ENCODE data around the gene TBKBP1. TPM values are rescaled to one million over a fixed set of nuclear protein-coding genes. Genes with fewer than 3 reads are reported as not detected.

The TBKBP1 gene
- total RNA-seq, 2 donors from 2014 or later, result 6.3 to 10.2 TPM

- Mint-ChIP-seq H3K27me3 (no peaks in the 10 kb centered on the region), H3K9me3 (no peaks in the 10 kb centered on the region), H3K27ac (no peak overlapping the region)
Measured at GRCh38 chr17:47711366-47712099, 17.6 kb downstream of the TBKBP1 start.

GRCh38 chr17:47712330-47713023, 18.5 kb downstream of the TBKBP1 start:
- Mint-ChIP-seq H3K4me3 (no peak overlapping the region), H3K27me3 (no peaks in the 10 kb centered on the region), H3K36me3 (ENCODE audit: low read depth) (peaks cover 28% of the 10 kb centered on the region), H3K27ac (no peak overlapping the region), H3K4me1 (peaks cover 20% of the 10 kb centered on the region), H3K9me3 (no peaks in the 10 kb centered on the region)
- ATAC-seq (replicated peaks), result no peak

More at GRCh38 chr17:47711366-47712099, 17.6 kb downstream of the TBKBP1 start:
- ATAC-seq (replicated peaks), result no peak
- Mint-ChIP-seq H3K36me3 (ENCODE audit: low read depth) (peaks cover 28% of the 10 kb centered on the region), H3K4me1 (peaks cover 20% of the 10 kb centered on the region), H3K4me3 (no peak overlapping the region)

- H3K27ac Mint-ChIP-seq, result no peak overlapping the region
- H3K9me3 Mint-ChIP-seq, result no peaks in the 10 kb centered on the region
- no peak overlapping the region for H3K4me3 Mint-ChIP-seq
- H3K36me3 Mint-ChIP-seq (ENCODE audit: low read depth), result peaks cover 28% of the 10 kb centered on the region
- no peaks in the 10 kb centered on the region for H3K27me3 Mint-ChIP-seq
- H3K4me1 Mint-ChIP-seq, result peaks cover 36% of the 10 kb centered on the region
- no peak for ATAC-seq (replicated peaks)
Measured at GRCh38 chr17:47713980-47714700, 20.2 kb downstream of the TBKBP1 start.

GRCh38 chr17:47714773-47715396, 20.9 kb downstream of the TBKBP1 start:
- H3K27me3 Mint-ChIP-seq, result no peaks in the 10 kb centered on the region
- H3K4me1 Mint-ChIP-seq, result peaks cover 42% of the 10 kb centered on the region
- H3K27ac Mint-ChIP-seq, result peak overlapping the region; percentile 45
- ATAC-seq (replicated peaks), result no peak
- H3K9me3 Mint-ChIP-seq, result no peaks in the 10 kb centered on the region
- H3K4me3 Mint-ChIP-seq, result peak overlapping the region; percentile 84
- peaks cover 21% of the 10 kb centered on the region for H3K36me3 Mint-ChIP-seq (ENCODE audit: low read depth)

- no peaks in the 10 kb centered on the region for H3K27me3 Mint-ChIP-seq
- H3K36me3 Mint-ChIP-seq (ENCODE audit: low read depth), result peaks cover 12% of the 10 kb centered on the region
- no peaks in the 10 kb centered on the region for H3K9me3 Mint-ChIP-seq
- H3K4me1 Mint-ChIP-seq, result peaks cover 49% of the 10 kb centered on the region
- peak overlapping the region; percentile 45 for H3K27ac Mint-ChIP-seq
- H3K4me3 Mint-ChIP-seq, result peak overlapping the region; percentile 84
- no peak for ATAC-seq (replicated peaks)
Measured at GRCh38 chr17:47715669-47716325, 21.8 kb downstream of the TBKBP1 start.

GRCh38 chr17:47716375-47716774, 22.4 kb downstream of the TBKBP1 start:
- peak overlapping the region; percentile 84 for H3K4me3 Mint-ChIP-seq
- H3K4me1 Mint-ChIP-seq, result peaks cover 51% of the 10 kb centered on the region
- H3K27me3 Mint-ChIP-seq, result no peaks in the 10 kb centered on the region
- no peaks in the 10 kb centered on the region for H3K9me3 Mint-ChIP-seq
- peaks cover 7% of the 10 kb centered on the region for H3K36me3 Mint-ChIP-seq (ENCODE audit: low read depth)
- peak overlapping the region; percentile 98 for H3K27ac Mint-ChIP-seq
- no peak for ATAC-seq (replicated peaks)

- Mint-ChIP-seq H3K4me1 (peaks cover 57% of the 10 kb centered on the region), H3K36me3 (ENCODE audit: low read depth) (no peaks in the 10 kb centered on the region), H3K27me3 (no peaks in the 10 kb centered on the region), H3K4me3 (peak overlapping the region; percentile 84), H3K9me3 (no peaks in the 10 kb centered on the region), H3K27ac (peak overlapping the region; percentile 98)
- no peak for ATAC-seq (replicated peaks)
Measured at GRCh38 chr17:47717261-47717697, 23.3 kb downstream of the TBKBP1 start.

- H3K27me3 Mint-ChIP-seq, result no peaks in the 10 kb centered on the region
- no peaks in the 10 kb centered on the region for H3K9me3 Mint-ChIP-seq
- H3K4me1 Mint-ChIP-seq, result peaks cover 57% of the 10 kb centered on the region
- H3K27ac Mint-ChIP-seq, result peak overlapping the region; percentile 98
- peak; percentile 4 for ATAC-seq (replicated peaks)
- no peaks in the 10 kb centered on the region for H3K36me3 Mint-ChIP-seq (ENCODE audit: low read depth)
- peak overlapping the region; percentile 84 for H3K4me3 Mint-ChIP-seq
Measured at GRCh38 chr17:47717979-47718621, 24.1 kb downstream of the TBKBP1 start.

GRCh38 chr17:47718634-47719405, 24.9 kb downstream of the TBKBP1 start:
- H3K4me3 Mint-ChIP-seq, result peak overlapping the region; percentile 84
- peak overlapping the region; percentile 98 for H3K27ac Mint-ChIP-seq
- H3K4me1 Mint-ChIP-seq, result peaks cover 57% of the 10 kb centered on the region
- H3K27me3 Mint-ChIP-seq, result no peaks in the 10 kb centered on the region
- H3K36me3 Mint-ChIP-seq (ENCODE audit: low read depth), result no peaks in the 10 kb centered on the region
- peak; percentile 10 for ATAC-seq (replicated peaks)
- H3K9me3 Mint-ChIP-seq, result no peaks in the 10 kb centered on the region

- peak; percentile 58 for ATAC-seq (replicated peaks)
- H3K27me3 Mint-ChIP-seq, result no peaks in the 10 kb centered on the region
- H3K4me3 Mint-ChIP-seq, result peak overlapping the region; percentile 84
- H3K27ac Mint-ChIP-seq, result peak overlapping the region; percentile 98
- peaks cover 57% of the 10 kb centered on the region for H3K4me1 Mint-ChIP-seq
- H3K9me3 Mint-ChIP-seq, result no peaks in the 10 kb centered on the region
- H3K36me3 Mint-ChIP-seq (ENCODE audit: low read depth), result no peaks in the 10 kb centered on the region
Measured at GRCh38 chr17:47719411-47720152, 25.6 kb downstream of the TBKBP1 start.

GRCh38 chr17:47720196-47720595, 26.2 kb downstream of the TBKBP1 start:
- H3K36me3 Mint-ChIP-seq (ENCODE audit: low read depth), result no peaks in the 10 kb centered on the region

GRCh38 chr17:47720754-47721533, 27.0 kb downstream of the TBKBP1 start:
- Mint-ChIP-seq H3K9me3 (no peaks in the 10 kb centered on the region), H3K4me3 (peak overlapping the region; percentile 84), H3K36me3 (ENCODE audit: low read depth) (no peaks in the 10 kb centered on the region), H3K4me1 (peaks cover 48% of the 10 kb centered on the region), H3K27ac (peak overlapping the region; percentile 98), H3K27me3 (no peaks in the 10 kb centered on the region)
- peak; percentile 80 for ATAC-seq (replicated peaks)

More at GRCh38 chr17:47720196-47720595, 26.2 kb downstream of the TBKBP1 start:
- Mint-ChIP-seq H3K27me3 (no peaks in the 10 kb centered on the region), H3K4me1 (peaks cover 54% of the 10 kb centered on the region), H3K9me3 (no peaks in the 10 kb centered on the region), H3K27ac (peak overlapping the region; percentile 98), H3K4me3 (peak overlapping the region; percentile 84)
- peak; percentile 1 for ATAC-seq (replicated peaks)

Measured in activated T-helper 17 cell treated with anti-CD3 and anti-CD28 coated beads, Interleukin-2, amount 50 U/mL, for 72 hours (primary cell).